ENCODE measurements around the gene CCNE1. TPM values are rescaled to one million over a fixed set of nuclear protein-coding genes. Genes with fewer than 3 reads are reported as not detected.

Gene CCNE1
- polyA plus RNA-seq, 1 of the 3 experiments (the other 2 are of a cell fraction): 8.9 TPM

GRCh38 chr19:29850482-29850881, 38.7 kb downstream of the CCNE1 start:
- H3K9me3 ChIP-seq: no peaks in the 10 kb centered on the region
- WGBS (ENCODE audit: low lambda C conversion rate): 32% methylated on average over 2 of the region's 2 CpGs
- no peaks in the 10 kb centered on the region for H3K36me3 ChIP-seq (replicated peaks in 1 of 2; ENCODE audit: control insufficient read depth in 1 of 2, insufficient read depth in 2 of 2, low read length in 1 of 2)
- H3K4me2 ChIP-seq: no peak overlapping the region
- no peak for TF ChIP-seq EP300 (IDR thresholded peaks at IDR 0.05; ENCODE audit: borderline replicate concordance in 1 of 2, low read depth in 1 of 2, low read length in 1 of 2)
- no peak for TF ChIP-seq RCOR1 (IDR thresholded peaks at IDR 0.05; ENCODE audit: low read length)
- TF ChIP-seq USF1 (IDR thresholded peaks at IDR 0.05; ENCODE audit: borderline replicate concordance, low read depth): no peak
- TF ChIP-seq FOXM1 (IDR thresholded peaks at IDR 0.05; ENCODE audit: low read depth): no peak
- no peak for TF ChIP-seq FOXJ3 (CRISPR knock-in tag; IDR thresholded peaks at IDR 0.05)
- TF ChIP-seq MXI1 (IDR thresholded peaks at IDR 0.05; ENCODE audit: low read depth, low read length): no peak
- no peak for TF ChIP-seq TCF12 (IDR thresholded peaks at IDR 0.05)
- TF ChIP-seq USF2 (IDR thresholded peaks at IDR 0.05; ENCODE audit: borderline replicate concordance, low read depth, low read length): no peak
- no peak for TF ChIP-seq MEF2A (IDR thresholded peaks at IDR 0.05; ENCODE audit: borderline replicate concordance, low read depth)
- TF ChIP-seq FOSL2 (IDR thresholded peaks at IDR 0.05; ENCODE audit: borderline replicate concordance, low read depth): no peak
- no peak for TF ChIP-seq EZH2phosphoT487 (IDR thresholded peaks at IDR 0.05; ENCODE audit: borderline replicate concordance, low read depth)
- TF ChIP-seq JUND (IDR thresholded peaks at IDR 0.05): no peak
- no peak for TF ChIP-seq SIN3A (IDR thresholded peaks at IDR 0.05; ENCODE audit: borderline replicate concordance, low read depth, low read length)
- no peak for TF ChIP-seq NFIC (IDR thresholded peaks at IDR 0.05; ENCODE audit: borderline replicate concordance)
- no peak overlapping the region for H3K27ac ChIP-seq (ENCODE audit: low read depth in 2 of 2, low read length in 1 of 2)
- H2AFZ ChIP-seq (ENCODE audit: low read depth): no peak overlapping the region
- H3K4me3 ChIP-seq (ENCODE audit: low read depth in 2 of 2, low read length in 1 of 2): no peak overlapping the region
- H3K4me1 ChIP-seq (ENCODE audit: control insufficient read depth in 1 of 2, insufficient read depth in 2 of 2, low read depth in 1 of 2, low read length in 1 of 2): no peaks in the 10 kb centered on the region; a peak in 1 of 4 replicates
- no peaks in the 10 kb centered on the region for H3K79me2 ChIP-seq (ENCODE audit: insufficient read depth)
- ChIA-PET POLR2A (no interaction called here), CTCF (interaction anchor here (0.6 to 2.7 kb wide), 3 partner anchors 11 to 243 kb away, joined by 3 to 10 read pairs (median 4); no protein-coding TSS in a partner anchor)
- H3K9me2 ChIP-seq: no peaks in the 10 kb centered on the region
- peaks cover 7% of the 10 kb centered on the region for H3F3A ChIP-seq (replicated peaks; ENCODE audit: insufficient read depth)
- H3K9ac ChIP-seq: no peak overlapping the region
- no peaks in the 10 kb centered on the region; the same call in 1 of the 2 replicates for H3K27me3 ChIP-seq (ENCODE audit: insufficient read depth)
- no peaks in the 10 kb centered on the region for H4K20me1 ChIP-seq (ENCODE audit: insufficient read depth)
- no peak for DNase-seq

- Histone ChIP-seq H3K4me1 (ENCODE audit: control insufficient read depth in 1 of 2, insufficient read depth in 2 of 2, low read depth in 1 of 2, low read length in 1 of 2) (no peaks in the 10 kb centered on the region), H3K9me2 (no peaks in the 10 kb centered on the region), H3K79me2 (ENCODE audit: insufficient read depth) (no peaks in the 10 kb centered on the region), H2AFZ (ENCODE audit: low read depth) (no peak overlapping the region), H3F3A (replicated peaks; ENCODE audit: insufficient read depth) (no peaks in the 10 kb centered on the region), H4K20me1 (ENCODE audit: insufficient read depth) (no peaks in the 10 kb centered on the region), H3K27ac (ENCODE audit: low read depth in 2 of 2, low read length in 1 of 2) (no peak overlapping the region), H3K9ac (no peak overlapping the region), H3K27me3 (ENCODE audit: insufficient read depth) (no peaks in the 10 kb centered on the region; the same call in 1 of the 2 replicates), H3K9me3 (no peaks in the 10 kb centered on the region), H3K36me3 (replicated peaks in 1 of 2; ENCODE audit: control insufficient read depth in 1 of 2, insufficient read depth in 2 of 2, low read length in 1 of 2) (no peaks in the 10 kb centered on the region), H3K4me2 (no peak overlapping the region), H3K4me3 (ENCODE audit: low read depth in 2 of 2, low read length in 1 of 2) (no peak overlapping the region)
- TF ChIP-seq SIN3A (IDR thresholded peaks at IDR 0.05; ENCODE audit: borderline replicate concordance, low read depth, low read length) (no peak), JUND (IDR thresholded peaks at IDR 0.05) (no peak), FOSL2 (IDR thresholded peaks at IDR 0.05; ENCODE audit: borderline replicate concordance, low read depth) (no peak), RAD21 (IDR thresholded peaks at IDR 0.05; ENCODE audit: low read length) (no peak), ELF1 (IDR thresholded peaks at IDR 0.05) (no peak), FOXJ3 (CRISPR knock-in tag; IDR thresholded peaks at IDR 0.05) (no peak), POLR2AphosphoS5 (IDR thresholded peaks at IDR 0.05; ENCODE audit: low read depth, low read length) (no peak), GATA2 (CRISPR knock-in tag; IDR thresholded peaks at IDR 0.05) (no peak), USF2 (IDR thresholded peaks at IDR 0.05; ENCODE audit: borderline replicate concordance, low read depth, low read length) (no peak), IRF3 (IDR thresholded peaks at IDR 0.05; ENCODE audit: low read depth, low read length) (no peak), NRF1 (IDR thresholded peaks at IDR 0.05; ENCODE audit: low read depth, low read length) (no peak)
- DNase-seq: no peak
- POLR2A ChIA-PET: no interaction called here
- 45% methylated on average over 3 of the region's 3 CpGs for WGBS (ENCODE audit: low lambda C conversion rate)
- CTCF ChIA-PET: interaction anchor here (0.7 to 2.7 kb wide), 3 partner anchors 21 to 122 kb away, joined by 3 to 10 read pairs (median 3); no protein-coding TSS in a partner anchor
These were observed 40.2 kb downstream of the CCNE1 start for GRCh38 chr19:29851769-29852521.
